Caco-2 (cell line): ENCODE results near the gene LRFN4. TPM values are rescaled to one million over a fixed set of nuclear protein-coding genes. Genes with fewer than 3 reads are reported as not detected.
"Not testable (repeated sequence)": the region's sequence is repeated elsewhere in the genome, so short reads cannot be mapped to it uniquely, and the experiment has no call there.

Source experiments
- BruUV-seq: library from RNA; stranded (reverse); fragments of 400-500 nt; replicated peaks from 2 replicates; lab custom pipeline; 2021; lab: Mats Ljungman, UMichigan
- CTCF ChIA-PET: fragments of 300-600 bp; sonication (Branson Sonifier 250); formaldehyde crosslinking; loops from one replicate; lab custom pipeline; 2022; ENCODE audit warnings: antibody characterized with exemption; lab: Charles Lee
- POLR2A ChIA-PET: fragments of 300-600 bp; sonication (Branson Sonifier 250); formaldehyde crosslinking; loops from one replicate; lab custom pipeline; 2022; ENCODE audit warnings: antibody characterized with exemption; lab: Charles Lee
- DNase-seq, 2 experiments: peaks; one replicate each; pipeline versions ENCODE4 v3.0.0 to v3.0.0-alpha.2; 2020 to 2022
- H3K27me3 ChIP-seq: replicated peaks from 2 replicates; pipeline ENCODE4 v1.6.0; 2011; ENCODE audit warnings: low read length; ENCODE audit not compliant: control insufficient read depth, insufficient read depth
- H3K36me3 ChIP-seq: 2 replicates; pipeline ENCODE4 v1.5.1; 2011; ENCODE audit warnings: low read length; ENCODE audit not compliant: control insufficient read depth, insufficient read depth
- H3K4me1 ChIP-seq: fragments of 250-450 bp; sonication (Bioruptor Pico); 2 replicates; pipeline ENCODE4 v1.5.1; 2020; ENCODE audit warnings: mild to moderate bottlenecking
- H3K4me3 ChIP-seq: 2 replicates; pipeline ENCODE4 v1.5.1; 2011; ENCODE audit warnings: low read depth, mild to moderate bottlenecking, control low read depth, low read length
- H3K9me3 ChIP-seq: fragments of 250-450 bp; sonication (Bioruptor Pico); 2 replicates; pipeline ENCODE4 v1.5.1; 2020; ENCODE audit warnings: mild to moderate bottlenecking, moderate library complexity
- H3K27ac Mint-ChIP-seq: one replicate; pipeline ENCODE4 v1.8.0; 2022; ENCODE audit warnings: mixed read lengths; ENCODE audit not compliant: unreplicated experiment
- H3K27me3 Mint-ChIP-seq: one replicate; pipeline ENCODE4 v1.8.0; 2022; ENCODE audit warnings: mixed read lengths; ENCODE audit not compliant: insufficient read depth, unreplicated experiment
- H3K36me3 Mint-ChIP-seq: one replicate; pipeline ENCODE4 v1.8.0; 2022; ENCODE audit warnings: mild to moderate bottlenecking, mixed read lengths; ENCODE audit not compliant: insufficient read depth, unreplicated experiment
- H3K4me1 Mint-ChIP-seq: one replicate; pipeline ENCODE4 v1.8.0; 2022; ENCODE audit warnings: low read depth, mixed read lengths; ENCODE audit not compliant: unreplicated experiment
- H3K4me3 Mint-ChIP-seq: one replicate; pipeline ENCODE4 v1.8.0; 2022; ENCODE audit warnings: mild to moderate bottlenecking, moderate library complexity, mixed read lengths; ENCODE audit not compliant: unreplicated experiment
- H3K9me3 Mint-ChIP-seq: one replicate; pipeline ENCODE4 v1.8.0; 2022; ENCODE audit warnings: mixed read lengths; ENCODE audit not compliant: unreplicated experiment
- CTCF ChIP-seq, 2 experiments: fragments of 200-600 bp in 1 of 2; IDR thresholded peaks; 1 replicate in 1 of 2; 2 replicates in 1 of 2; pipeline versions ENCODE4 v1.5.1 to v1.8.0; 2011 to 2022; ENCODE audit warnings: antibody characterized with exemption in 1 of 2, control low read depth in 1 of 2, inconsistent platforms in 1 of 2, low read depth in 1 of 2, low read length in 1 of 2, mild to moderate bottlenecking in 1 of 2, moderate library complexity in 1 of 2; ENCODE audit not compliant: insufficient read depth in 1 of 2, severe bottlenecking in 1 of 2, unreplicated experiment in 1 of 2
- intact Hi-C: fragments of 100-400 bp; cut with micrococcal nuclease; formaldehyde crosslinking; loops from one replicate; pipeline ENCODE4 v1.10.0; 2022; ENCODE audit not compliant: unreplicated experiment
- total RNA-seq: library from RNA; stranded (reverse); gene quantifications from 2 replicates; pipeline ENCODE4 v1.2.3, GENCODE V29; 2022

LRFN4 gene
- total RNA-seq, 1 experiment from 2014 or later: 14.1 TPM

DNA sequence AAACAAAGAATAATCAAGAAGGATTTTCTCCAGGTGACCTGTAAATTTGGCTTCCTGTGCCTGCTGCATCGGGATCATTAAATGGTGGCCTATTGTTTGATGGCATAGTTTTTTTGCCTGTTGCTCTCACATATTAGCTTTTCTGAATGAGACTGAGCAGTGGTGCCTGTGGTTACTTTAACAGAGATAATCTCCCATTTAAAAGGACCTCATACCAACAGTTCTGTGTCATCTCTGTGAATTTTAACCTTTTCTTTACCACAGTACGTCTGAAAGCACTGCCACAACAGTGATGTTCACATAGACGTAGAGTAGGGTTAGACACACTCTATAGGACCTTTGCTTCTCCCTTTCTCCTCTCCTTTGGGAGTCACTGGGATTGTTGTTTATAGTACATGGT lies 36.5 kb upstream of the LRFN4 start:
- no peak overlapping the region for H3K4me3 Mint-ChIP-seq
- peaks cover 19% of the 10 kb centered on the region for H3K36me3 Mint-ChIP-seq
- Histone ChIP-seq H3K9me3 (0 out of 2 replicates have a peak, but pooled peaks cover 3% of the 10 kb centered on the region), H3K36me3 (no peaks in the 10 kb centered on the region; the same call in 1 of the 2 replicates), H3K4me1 (peaks cover 41% of the 10 kb centered on the region), H3K27me3 (no peaks in the 10 kb centered on the region), H3K4me3 (no peak overlapping the region)
- intact Hi-C loops: no loop called here
- POLR2A ChIA-PET: interaction anchor here (0.9 kb wide), 1 partner anchor 182 kb away, joined by 3 read pairs; the partner anchor contains the start of gene RBM4
- H3K9me3 Mint-ChIP-seq: no peaks in the 10 kb centered on the region
- no peak for DNase-seq
- H3K27ac Mint-ChIP-seq: no peak overlapping the region
- peaks cover 13% of the 10 kb centered on the region for H3K4me1 Mint-ChIP-seq
- TF ChIP-seq CTCF (IDR thresholded peaks at IDR 0.05; ENCODE audit: insufficient read depth in 1 of 2, low read depth in 1 of 2, low read length in 1 of 2, severe bottlenecking in 1 of 2, unreplicated experiment in 1 of 2): no peak
- CTCF ChIA-PET: interaction anchor here (1.0 to 1.1 kb wide), 2 partner anchors 14 to 128 kb away, joined by 3 read pairs; no protein-coding TSS in a partner anchor
- no TSS peak for BruUV-seq
- no peaks in the 10 kb centered on the region for H3K27me3 Mint-ChIP-seq

- intact Hi-C loops: no loop called here
- POLR2A ChIA-PET: interaction anchor here (0.9 kb wide), 1 partner anchor 183 kb away, joined by 3 read pairs; the partner anchor contains the start of gene RBM4
- H3K4me1 Mint-ChIP-seq: peaks cover 13% of the 10 kb centered on the region
Measured at GRCh38 chr11:66820901-66821300, 36.0 kb upstream of the LRFN4 start.

GRCh38 chr11:66823700-66824099 lies 33.2 kb upstream of the LRFN4 start:
- POLR2A ChIA-PET: interaction anchor here (0.5 kb wide), 1 partner anchor 583 kb away, joined by 3 read pairs; no protein-coding TSS in a partner anchor
- Mint-ChIP-seq H3K27ac (no peak overlapping the region), H3K27me3 (no peaks in the 10 kb centered on the region), H3K4me1 (peaks cover 6% of the 10 kb centered on the region), H3K9me3 (no peaks in the 10 kb centered on the region), H3K36me3 (peaks cover 35% of the 10 kb centered on the region), H3K4me3 (no peak overlapping the region)
- BruUV-seq: no TSS peak
- Histone ChIP-seq H3K36me3 (peaks cover 1% of the 10 kb centered on the region; the same call in 1 of the 2 replicates), H3K27me3 (no peaks in the 10 kb centered on the region), H3K4me3 (no peak overlapping the region), H3K4me1 (peaks cover 21% of the 10 kb centered on the region), H3K9me3 (0 out of 2 replicates have a peak, but pooled peaks cover 3% of the 10 kb centered on the region)
- CTCF ChIA-PET: no interaction called here
- intact Hi-C loops: no loop called here
- no peak for TF ChIP-seq CTCF (IDR thresholded peaks at IDR 0.05; ENCODE audit: insufficient read depth in 1 of 2, low read depth in 1 of 2, low read length in 1 of 2, severe bottlenecking in 1 of 2, unreplicated experiment in 1 of 2)
- DNase-seq: no peak

More at GRCh38 chr11:66820901-66821300, 36.0 kb upstream of the LRFN4 start:
- TF ChIP-seq CTCF (IDR thresholded peaks at IDR 0.05; ENCODE audit: insufficient read depth in 1 of 2, low read depth in 1 of 2, low read length in 1 of 2, severe bottlenecking in 1 of 2, unreplicated experiment in 1 of 2): no peak
- no peak for DNase-seq
- Mint-ChIP-seq H3K9me3 (no peaks in the 10 kb centered on the region), H3K36me3 (peaks cover 17% of the 10 kb centered on the region), H3K27ac (no peak overlapping the region), H3K4me3 (no peak overlapping the region), H3K27me3 (no peaks in the 10 kb centered on the region)
- CTCF ChIA-PET: interaction anchor here (1.1 kb wide), 1 partner anchor 128 kb away, joined by 3 read pairs; no protein-coding TSS in a partner anchor
- Histone ChIP-seq H3K27me3 (no peaks in the 10 kb centered on the region), H3K9me3 (0 out of 2 replicates have a peak, but pooled peaks cover 3% of the 10 kb centered on the region), H3K36me3 (no peaks in the 10 kb centered on the region; the same call in 1 of the 2 replicates), H3K4me3 (no peak overlapping the region), H3K4me1 (peaks cover 41% of the 10 kb centered on the region)
- no TSS peak for BruUV-seq

- BruUV-seq, H3K4me1 Mint-ChIP-seq, H3K4me3 Mint-ChIP-seq, POLR2A ChIA-PET, H3K9me3 Mint-ChIP-seq, CTCF ChIA-PET, intact Hi-C loops, DNase-seq, H3K9me3 ChIP-seq, H3K27ac Mint-ChIP-seq, H3K4me3 ChIP-seq, H3K27me3 Mint-ChIP-seq, H3K27me3 ChIP-seq, H3K36me3 ChIP-seq: not testable (repeated sequence)
- H3K4me1 ChIP-seq: peaks cover 12% of the 10 kb centered on the region
- peaks cover 41% of the 10 kb centered on the region for H3K36me3 Mint-ChIP-seq
Measured at GRCh38 chr11:66824573-66824972, 32.3 kb upstream of the LRFN4 start.
